ENCODE data around the gene MAP3K13.

Gene MAP3K13

DNA sequence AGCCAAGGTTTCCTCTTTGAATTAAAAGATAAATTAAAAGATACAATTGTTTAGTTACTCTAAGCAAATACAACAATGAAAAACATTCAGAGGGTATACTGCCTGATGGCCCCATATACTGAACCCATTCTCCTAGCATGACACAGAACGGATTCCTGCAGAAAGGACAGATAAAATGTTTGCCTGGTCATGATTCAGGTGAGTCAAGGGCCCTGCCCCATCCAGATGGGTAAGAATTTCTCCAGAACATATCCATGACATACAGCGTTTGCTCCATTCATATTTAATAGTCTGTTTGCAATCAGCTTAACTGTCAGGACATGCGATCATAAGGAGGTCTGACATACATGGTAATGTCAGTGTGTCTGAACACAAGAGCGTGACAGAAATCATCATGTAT, 127.3 kb downstream of the MAP3K13 start:
- Histone ChIP-seq H3K4me3 (ENCODE audit: insufficient read length, low read depth) (no peak overlapping the region), H3K36me3 (ENCODE audit: insufficient read depth, insufficient read length, low read length) (peaks cover 77% of the 10 kb centered on the region), H3K4me1 (ENCODE audit: insufficient read depth, insufficient read length) (no peaks in the 10 kb centered on the region), H3K27me3 (ENCODE audit: insufficient read depth, insufficient read length) (no peaks in the 10 kb centered on the region), H3K9ac (ENCODE audit: insufficient read length, low read depth) (no peak overlapping the region), H3K9me3 (ENCODE audit: insufficient read depth, low read length) (no peaks in the 10 kb centered on the region)
- no peak for DNase-seq (ENCODE audit: low read depth, low spot score)
- TF ChIP-seq YY1 (IDR thresholded peaks at IDR 0.05; ENCODE audit: insufficient read depth, insufficient read length) (no peak), ZNF274 (IDR thresholded peaks at IDR 0.05; ENCODE audit: low read depth, low read length) (no peak), SUZ12 (IDR thresholded peaks at IDR 0.05; ENCODE audit: extremely low read depth, insufficient read depth, insufficient read length) (no peak)

GRCh38 chr3:185498503-185499396, 135.8 kb downstream of the MAP3K13 start, which contains the start of gene TMEM41A:
Gene TMEM41A (minus strand): TSS chr3:185499035. CDS start chr3:185498961, 74 bp downstream.
- TF ChIP-seq ZNF274 (IDR thresholded peaks at IDR 0.05; ENCODE audit: low read depth, low read length) (no peak), YY1 (IDR thresholded peaks at IDR 0.05; ENCODE audit: insufficient read depth, insufficient read length) (no peak), SUZ12 (IDR thresholded peaks at IDR 0.05; ENCODE audit: extremely low read depth, insufficient read depth, insufficient read length) (no peak)
- peak within 1 kb of the TSS; percentile 98 for H3K9ac ChIP-seq (ENCODE audit: insufficient read length, low read depth)
- peak within 1 kb of the TSS; percentile 97 for H3K4me3 ChIP-seq (ENCODE audit: insufficient read length, low read depth)
- no peaks in the 10 kb centered on the region for H3K4me1 ChIP-seq (ENCODE audit: insufficient read depth, insufficient read length)
- no peaks in the 10 kb centered on the region for H3K27me3 ChIP-seq (ENCODE audit: insufficient read depth, insufficient read length)
- no peaks in the 10 kb centered on the region for H3K9me3 ChIP-seq (ENCODE audit: insufficient read depth, low read length)
- peak; percentile 91 for DNase-seq (ENCODE audit: low read depth, low spot score)
- H3K36me3 ChIP-seq (ENCODE audit: insufficient read depth, insufficient read length, low read length): peaks cover 33% of the 10 kb centered on the region

DNA sequence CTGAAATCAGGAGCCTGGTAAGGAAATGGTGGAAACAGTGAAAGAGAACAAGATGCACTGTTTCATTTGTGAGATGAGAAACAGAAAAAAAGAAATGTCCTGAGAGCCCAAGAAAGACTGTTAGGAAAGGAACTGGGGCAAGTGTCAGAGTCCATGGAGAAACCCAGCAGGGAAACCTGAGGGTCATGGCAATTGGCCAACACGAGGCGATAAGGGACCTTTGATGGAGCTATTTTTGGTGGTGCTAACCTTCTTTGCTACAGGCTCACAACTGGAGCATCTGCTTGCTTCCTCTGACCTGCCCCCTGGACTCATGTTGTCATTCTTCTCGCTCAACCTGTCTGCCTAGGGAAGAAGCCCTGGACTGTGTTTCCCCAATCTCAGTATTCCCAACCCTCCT, 140.1 kb downstream of the MAP3K13 start:
- Histone ChIP-seq H3K36me3 (ENCODE audit: insufficient read depth, insufficient read length, low read length) (no peaks in the 10 kb centered on the region), H3K9ac (ENCODE audit: insufficient read length, low read depth) (no peak overlapping the region), H3K4me3 (ENCODE audit: insufficient read length, low read depth) (no peak overlapping the region), H3K9me3 (ENCODE audit: insufficient read depth, low read length) (no peaks in the 10 kb centered on the region), H3K27me3 (ENCODE audit: insufficient read depth, insufficient read length) (no peaks in the 10 kb centered on the region), H3K4me1 (ENCODE audit: insufficient read depth, insufficient read length) (no peaks in the 10 kb centered on the region)
- TF ChIP-seq SUZ12 (IDR thresholded peaks at IDR 0.05; ENCODE audit: extremely low read depth, insufficient read depth, insufficient read length) (no peak), ZNF274 (IDR thresholded peaks at IDR 0.05; ENCODE audit: low read depth, low read length) (no peak), YY1 (IDR thresholded peaks at IDR 0.05; ENCODE audit: insufficient read depth, insufficient read length) (no peak)
- DNase-seq (ENCODE audit: low read depth, low spot score): no peak

- no peak overlapping the region for H3K4me3 ChIP-seq (ENCODE audit: insufficient read length, low read depth)
- no peak for TF ChIP-seq SUZ12 (IDR thresholded peaks at IDR 0.05; ENCODE audit: extremely low read depth, insufficient read depth, insufficient read length)
- TF ChIP-seq YY1 (IDR thresholded peaks at IDR 0.05; ENCODE audit: insufficient read depth, insufficient read length): no peak
- TF ChIP-seq ZNF274 (IDR thresholded peaks at IDR 0.05; ENCODE audit: low read depth, low read length): no peak
- no peaks in the 10 kb centered on the region for H3K4me1 ChIP-seq (ENCODE audit: insufficient read depth, insufficient read length)
- no peaks in the 10 kb centered on the region for H3K27me3 ChIP-seq (ENCODE audit: insufficient read depth, insufficient read length)
- no peak for DNase-seq (ENCODE audit: low read depth, low spot score)
- H3K9ac ChIP-seq (ENCODE audit: insufficient read length, low read depth): no peak overlapping the region
- H3K9me3 ChIP-seq (ENCODE audit: insufficient read depth, low read length): no peaks in the 10 kb centered on the region
- no peaks in the 10 kb centered on the region for H3K36me3 ChIP-seq (ENCODE audit: insufficient read depth, insufficient read length, low read length)
Measured at GRCh38 chr3:185503521-185503920, 140.6 kb downstream of the MAP3K13 start.

DNA sequence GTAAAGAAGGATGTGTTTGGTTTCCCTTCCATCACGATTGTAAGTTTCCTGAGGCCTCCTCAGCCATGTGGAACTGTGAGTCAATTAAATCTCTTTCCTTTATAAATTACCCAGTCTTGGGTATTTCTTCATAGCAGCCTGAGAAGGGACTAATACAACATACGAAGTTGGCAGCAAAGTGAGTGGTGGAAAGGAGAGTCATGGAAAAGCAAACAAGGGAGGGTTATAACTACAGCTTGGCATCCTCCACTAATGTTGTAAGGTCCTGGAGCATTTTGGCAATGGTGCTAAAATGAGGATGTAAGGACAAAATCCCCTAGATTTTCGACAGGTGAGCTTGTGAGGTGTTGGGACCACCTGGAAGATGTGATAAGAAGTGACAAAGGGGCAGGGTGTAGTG, 141.7 kb downstream of the MAP3K13 start:
- Histone ChIP-seq H3K9ac (ENCODE audit: insufficient read length, low read depth) (no peak overlapping the region), H3K4me3 (ENCODE audit: insufficient read length, low read depth) (no peak overlapping the region), H3K4me1 (ENCODE audit: insufficient read depth, insufficient read length) (no peaks in the 10 kb centered on the region), H3K36me3 (ENCODE audit: insufficient read depth, insufficient read length, low read length) (no peaks in the 10 kb centered on the region), H3K9me3 (ENCODE audit: insufficient read depth, low read length) (no peaks in the 10 kb centered on the region), H3K27me3 (ENCODE audit: insufficient read depth, insufficient read length) (no peaks in the 10 kb centered on the region)
- no peak for TF ChIP-seq SUZ12 (IDR thresholded peaks at IDR 0.05; ENCODE audit: extremely low read depth, insufficient read depth, insufficient read length)
- no peak for TF ChIP-seq ZNF274 (IDR thresholded peaks at IDR 0.05; ENCODE audit: low read depth, low read length)
- no peak for TF ChIP-seq YY1 (IDR thresholded peaks at IDR 0.05; ENCODE audit: insufficient read depth, insufficient read length)
- no peak for DNase-seq (ENCODE audit: low read depth, low spot score)

GRCh38 chr3:185507883-185508282, 144.9 kb downstream of the MAP3K13 start:
- Histone ChIP-seq H3K4me1 (ENCODE audit: insufficient read depth, insufficient read length) (no peaks in the 10 kb centered on the region), H3K4me3 (ENCODE audit: insufficient read length, low read depth) (no peak overlapping the region), H3K36me3 (ENCODE audit: insufficient read depth, insufficient read length, low read length) (no peaks in the 10 kb centered on the region), H3K9me3 (ENCODE audit: insufficient read depth, low read length) (no peaks in the 10 kb centered on the region), H3K27me3 (ENCODE audit: insufficient read depth, insufficient read length) (no peaks in the 10 kb centered on the region), H3K9ac (ENCODE audit: insufficient read length, low read depth) (no peak overlapping the region)
- DNase-seq (ENCODE audit: low read depth, low spot score): no peak
- TF ChIP-seq SUZ12 (IDR thresholded peaks at IDR 0.05; ENCODE audit: extremely low read depth, insufficient read depth, insufficient read length): no peak
- no peak for TF ChIP-seq YY1 (IDR thresholded peaks at IDR 0.05; ENCODE audit: insufficient read depth, insufficient read length)
- TF ChIP-seq ZNF274 (IDR thresholded peaks at IDR 0.05; ENCODE audit: low read depth, low read length): no peak

- H3K9me3 ChIP-seq (ENCODE audit: insufficient read depth, low read length): no peaks in the 10 kb centered on the region
- no peaks in the 10 kb centered on the region for H3K36me3 ChIP-seq (ENCODE audit: insufficient read depth, insufficient read length, low read length)
- no peak for DNase-seq (ENCODE audit: low read depth, low spot score)
- H3K9ac ChIP-seq (ENCODE audit: insufficient read length, low read depth): no peak overlapping the region
- no peak overlapping the region for H3K4me3 ChIP-seq (ENCODE audit: insufficient read length, low read depth)
- TF ChIP-seq ZNF274 (IDR thresholded peaks at IDR 0.05; ENCODE audit: low read depth, low read length): no peak
- no peak for TF ChIP-seq YY1 (IDR thresholded peaks at IDR 0.05; ENCODE audit: insufficient read depth, insufficient read length)
- no peak for TF ChIP-seq SUZ12 (IDR thresholded peaks at IDR 0.05; ENCODE audit: extremely low read depth, insufficient read depth, insufficient read length)
- H3K27me3 ChIP-seq (ENCODE audit: insufficient read depth, insufficient read length): no peaks in the 10 kb centered on the region
- no peaks in the 10 kb centered on the region for H3K4me1 ChIP-seq (ENCODE audit: insufficient read depth, insufficient read length)
Measured at GRCh38 chr3:185508335-185508991, 145.5 kb downstream of the MAP3K13 start.
